NCI-H1417 (cell line): Measurements from ENCODE around the gene PSG5.
"Not testable (repeated sequence)": the region's sequence is repeated elsewhere in the genome, so short reads cannot be mapped to it uniquely, and the experiment has no call there.

ENCODE experiments used
- DNase-seq, 3 experiments: peaks; one replicate each; lab custom pipeline; 2025; lab: John Stamatoyannopoulos, UW

Gene PSG5

GRCh38 chr19:43186311-43186935 is at the start of gene PSG5:
Gene PSG5 (minus strand): TSS chr19:43186536. CDS start chr19:43186405, 131 bp downstream.
- DNase-seq: not testable (repeated sequence)

GRCh38 chr19:43235686-43236085 is 49.4 kb upstream of the PSG5 start:
- DNase-seq: not testable (repeated sequence)

- no peak for DNase-seq
Measured at GRCh38 chr19:43229315-43229714, 43.0 kb upstream of the PSG5 start.

GRCh38 chr19:43228730-43229129 is 42.4 kb upstream of the PSG5 start:
- DNase-seq: not testable (repeated sequence)

- not testable (repeated sequence) for DNase-seq
Measured at GRCh38 chr19:43226986-43227385, 40.6 kb upstream of the PSG5 start.

GRCh38 chr19:43224855-43225253 is 38.5 kb upstream of the PSG5 start:
- DNase-seq: no peak

- DNase-seq: not testable (repeated sequence)
Measured at GRCh38 chr19:43224201-43224854, 38.0 kb upstream of the PSG5 start.

- DNase-seq: not testable (repeated sequence)
Measured at GRCh38 chr19:43221891-43222290, 35.6 kb upstream of the PSG5 start.

- not testable (repeated sequence) for DNase-seq
Measured at GRCh38 chr19:43219136-43219535, 32.8 kb upstream of the PSG5 start.

- not testable (repeated sequence) for DNase-seq
Measured at GRCh38 chr19:43215881-43216280, 29.5 kb upstream of the PSG5 start.

GRCh38 chr19:43207991-43208390 is 21.7 kb upstream of the PSG5 start:
- no peak for DNase-seq

- peak in 1 of 3 experiments; percentile 1 for DNase-seq
Measured at GRCh38 chr19:43207174-43207573, 20.8 kb upstream of the PSG5 start.

GRCh38 chr19:43205471-43206105 is 19.3 kb upstream of the PSG5 start, which contains the start of gene PSG4:
Gene PSG4 (minus strand): TSS chr19:43205638. CDS start chr19:43205536, 102 bp downstream.
- DNase-seq: not testable (repeated sequence)

GRCh38 chr19:43203611-43204010 is 17.3 kb upstream of the PSG5 start:
- not testable (repeated sequence) for DNase-seq

- not testable (repeated sequence) for DNase-seq
Measured at GRCh38 chr19:43201891-43202290, 15.6 kb upstream of the PSG5 start.

GRCh38 chr19:43201337-43201801 is 15.0 kb upstream of the PSG5 start:
- DNase-seq: not testable (repeated sequence)

- not testable (repeated sequence) for DNase-seq
Measured at GRCh38 chr19:43198686-43199419, 12.5 kb upstream of the PSG5 start.

GRCh38 chr19:43197666-43198397 is 11.5 kb upstream of the PSG5 start:
- not testable (repeated sequence) for DNase-seq

- not testable (repeated sequence) for DNase-seq
Measured at GRCh38 chr19:43194397-43194796, 8.1 kb upstream of the PSG5 start.

- not testable (repeated sequence) for DNase-seq
Measured at GRCh38 chr19:43192381-43193155, 6.2 kb upstream of the PSG5 start.
